Astrocyte (in vitro differentiated cells and primary cell): ENCODE results near the gene TEKT3. TPM values are rescaled to one million over a fixed set of nuclear protein-coding genes. Genes with fewer than 3 reads are reported as not detected.

Experiments
- DNase-seq: peaks from one replicate; pipeline ENCODE4 v3.0.0-alpha.2; 2010; ENCODE audit warnings: low read depth
- FAIRE-seq: peaks from 2 replicates; lab custom pipeline; 2011; peaks lifted over from hg19 to GRCh38; lab: Jason Lieb, UNC
- H2AFZ ChIP-seq: 2 replicates; pipeline ENCODE4 v1.6.0; 2012; ENCODE audit warnings: low read depth, low read length, inconsistent platforms
- H3K27ac ChIP-seq: 2 replicates; pipeline ENCODE4 v1.5.1; 2011; ENCODE audit warnings: low read depth, low read length, inconsistent platforms
- H3K27me3 ChIP-seq: 2 replicates; pipeline ENCODE4 v1.6.0; 2011; ENCODE audit warnings: low read length, inconsistent platforms; ENCODE audit not compliant: insufficient read depth
- H3K36me3 ChIP-seq: 2 replicates; pipeline ENCODE4 v1.5.1; 2011; ENCODE audit warnings: low read length, inconsistent platforms; ENCODE audit not compliant: insufficient read depth
- H3K4me1 ChIP-seq: 2 replicates; pipeline ENCODE4 v1.5.1; 2011; ENCODE audit warnings: low read length, inconsistent platforms; ENCODE audit not compliant: insufficient read depth
- H3K4me2 ChIP-seq: 2 replicates; pipeline ENCODE4 v1.6.0; 2012; ENCODE audit warnings: low read length, inconsistent platforms
- H3K4me3 ChIP-seq: 2 replicates; pipeline ENCODE4 v1.5.1; 2011; ENCODE audit warnings: low read depth, mild to moderate bottlenecking, low read length, inconsistent platforms; ENCODE audit not compliant: insufficient read depth
- H3K79me2 ChIP-seq: 2 replicates; pipeline ENCODE4 v1.6.0; 2012; ENCODE audit warnings: mild to moderate bottlenecking, low read length, inconsistent platforms; ENCODE audit not compliant: insufficient read depth
- H3K9ac ChIP-seq: 2 replicates; pipeline ENCODE4 v1.6.0; 2012; ENCODE audit warnings: mild to moderate bottlenecking, low read length, inconsistent platforms
- H3K9me3 ChIP-seq: 2 replicates; pipeline ENCODE4 v1.5.1; 2012; ENCODE audit warnings: low read depth, mild to moderate bottlenecking, low read length, inconsistent platforms; ENCODE audit not compliant: insufficient read depth
- H4K20me1 ChIP-seq: 2 replicates; pipeline ENCODE4 v1.6.0; 2012; ENCODE audit warnings: low read length, inconsistent platforms; ENCODE audit not compliant: insufficient read depth
- H3K27ac Mint-ChIP-seq: one replicate; pipeline ENCODE4 v1.8.0; 2021; ENCODE audit warnings: mild to moderate bottlenecking, mixed read lengths; ENCODE audit not compliant: unreplicated experiment
- H3K27me3 Mint-ChIP-seq: one replicate; pipeline ENCODE4 v1.8.0; 2021; ENCODE audit warnings: low read depth, mixed read lengths; ENCODE audit not compliant: unreplicated experiment
- H3K36me3 Mint-ChIP-seq: one replicate; pipeline ENCODE4 v1.8.0; 2021; ENCODE audit warnings: low read depth, mixed read lengths; ENCODE audit not compliant: unreplicated experiment
- H3K4me1 Mint-ChIP-seq: one replicate; pipeline ENCODE4 v1.8.0; 2021; ENCODE audit warnings: low read depth, mixed read lengths; ENCODE audit not compliant: unreplicated experiment
- H3K4me3 Mint-ChIP-seq: one replicate; pipeline ENCODE4 v1.8.0; 2021; ENCODE audit warnings: mild to moderate bottlenecking, moderate library complexity, mixed read lengths; ENCODE audit not compliant: unreplicated experiment
- H3K9me3 Mint-ChIP-seq: one replicate; pipeline ENCODE4 v1.8.0; 2021; ENCODE audit warnings: mild to moderate bottlenecking, mixed read lengths; ENCODE audit not compliant: unreplicated experiment
- EZH2 ChIP-seq: IDR thresholded peaks from 2 replicates; pipeline ENCODE4 v1.6.1; 2012; ENCODE audit warnings: mild to moderate bottlenecking, low read length, inconsistent platforms; ENCODE audit not compliant: insufficient read depth
- total RNA-seq: library from RNA; stranded (reverse); gene quantifications from 2 replicates; pipeline ENCODE4 v1.2.1, GENCODE V29; 2021
- TF ChIP-seq, protein P1 (sequence below): IDR thresholded peaks from 2 replicates; pipeline ENCODE4 v1.5.1; 2011; ENCODE audit warnings: low read depth, mild to moderate bottlenecking, inconsistent platforms, low read length, moderate library complexity; ENCODE audit not compliant: insufficient read depth

The TEKT3 gene
- total RNA-seq, 1 donor from 2014 or later: not detected

GRCh38 chr17:15287538-15288267, 53.7 kb downstream of the TEKT3 start:
- H3K27me3 Mint-ChIP-seq: peaks cover 3% of the 10 kb centered on the region
- DNase-seq: peak; percentile 26
- peak; percentile 75 for FAIRE-seq
- Histone ChIP-seq H3K9me3 (no peaks in the 10 kb centered on the region), H3K4me3 (no peak overlapping the region), H3K79me2 (no peaks in the 10 kb centered on the region), H3K27ac (no peak overlapping the region), H2AFZ (no peak overlapping the region), H4K20me1 (no peaks in the 10 kb centered on the region), H3K27me3 (no peaks in the 10 kb centered on the region), H3K4me1 (peaks cover 9% of the 10 kb centered on the region), H3K36me3 (no peaks in the 10 kb centered on the region), H3K4me2 (no peak overlapping the region), H3K9ac (no peak overlapping the region)
- no peak overlapping the region for H3K4me3 Mint-ChIP-seq
- no peaks in the 10 kb centered on the region for H3K36me3 Mint-ChIP-seq
- peaks cover 9% of the 10 kb centered on the region for H3K4me1 Mint-ChIP-seq
- H3K27ac Mint-ChIP-seq: no peak overlapping the region
- TF ChIP-seq EZH2: no peak
- TF ChIP-seq, protein P1, sequence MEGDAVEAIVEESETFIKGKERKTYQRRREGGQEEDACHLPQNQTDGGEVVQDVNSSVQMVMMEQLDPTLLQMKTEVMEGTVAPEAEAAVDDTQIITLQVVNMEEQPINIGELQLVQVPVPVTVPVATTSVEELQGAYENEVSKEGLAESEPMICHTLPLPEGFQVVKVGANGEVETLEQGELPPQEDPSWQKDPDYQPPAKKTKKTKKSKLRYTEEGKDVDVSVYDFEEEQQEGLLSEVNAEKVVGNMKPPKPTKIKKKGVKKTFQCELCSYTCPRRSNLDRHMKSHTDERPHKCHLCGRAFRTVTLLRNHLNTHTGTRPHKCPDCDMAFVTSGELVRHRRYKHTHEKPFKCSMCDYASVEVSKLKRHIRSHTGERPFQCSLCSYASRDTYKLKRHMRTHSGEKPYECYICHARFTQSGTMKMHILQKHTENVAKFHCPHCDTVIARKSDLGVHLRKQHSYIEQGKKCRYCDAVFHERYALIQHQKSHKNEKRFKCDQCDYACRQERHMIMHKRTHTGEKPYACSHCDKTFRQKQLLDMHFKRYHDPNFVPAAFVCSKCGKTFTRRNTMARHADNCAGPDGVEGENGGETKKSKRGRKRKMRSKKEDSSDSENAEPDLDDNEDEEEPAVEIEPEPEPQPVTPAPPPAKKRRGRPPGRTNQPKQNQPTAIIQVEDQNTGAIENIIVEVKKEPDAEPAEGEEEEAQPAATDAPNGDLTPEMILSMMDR: no peak
- H3K9me3 Mint-ChIP-seq: peaks cover 5% of the 10 kb centered on the region

- H3K4me2 ChIP-seq: no peak overlapping the region
- no peak overlapping the region for H2AFZ ChIP-seq
- peak overlapping the region; percentile 26 for H3K27ac Mint-ChIP-seq
- no peaks in the 10 kb centered on the region for H3K36me3 Mint-ChIP-seq
- no peak overlapping the region for H3K9ac ChIP-seq
- DNase-seq (no peak), FAIRE-seq (no peak)
- peaks cover 3% of the 10 kb centered on the region for H3K27me3 Mint-ChIP-seq
- H3K9me3 ChIP-seq: no peaks in the 10 kb centered on the region
- no peak overlapping the region for H3K4me3 Mint-ChIP-seq
- peaks cover 3% of the 10 kb centered on the region for H3K4me1 ChIP-seq
- no peaks in the 10 kb centered on the region for H4K20me1 ChIP-seq
- H3K27ac ChIP-seq: no peak overlapping the region
- TF ChIP-seq, protein P1: no peak
- TF ChIP-seq EZH2: no peak
- peaks cover 5% of the 10 kb centered on the region for H3K9me3 Mint-ChIP-seq
- no peaks in the 10 kb centered on the region for H3K27me3 ChIP-seq
- H3K4me1 Mint-ChIP-seq: no peaks in the 10 kb centered on the region
- no peaks in the 10 kb centered on the region for H3K79me2 ChIP-seq
- H3K36me3 ChIP-seq: no peaks in the 10 kb centered on the region
- H3K4me3 ChIP-seq: no peak overlapping the region
Observed at GRCh38 chr17:15285466-15285865, 55.9 kb downstream of the TEKT3 start.

DNA sequence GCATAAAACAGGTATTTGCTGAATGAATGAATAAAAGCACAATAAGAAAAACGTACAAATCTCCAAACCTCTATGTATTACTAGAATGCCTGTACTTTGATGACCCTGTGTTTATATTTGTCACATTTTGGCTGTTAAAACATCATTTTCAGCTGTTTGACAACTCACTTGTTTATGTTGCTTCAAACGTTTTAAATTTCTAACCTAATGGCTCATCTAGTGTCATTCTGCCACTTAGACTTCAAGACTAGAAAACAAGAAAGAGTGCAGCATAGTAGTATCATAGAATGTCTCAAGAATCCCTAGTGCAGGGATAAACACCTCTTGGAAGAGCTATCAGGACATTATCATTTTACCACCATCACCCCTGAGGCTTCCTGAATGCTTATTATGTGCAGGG, 56.9 kb downstream of the TEKT3 start:
- FAIRE-seq (no peak), DNase-seq (no peak)
- H3K27me3 Mint-ChIP-seq: peaks cover 3% of the 10 kb centered on the region
- no peaks in the 10 kb centered on the region for H3K36me3 Mint-ChIP-seq
- H3K27ac Mint-ChIP-seq: no peak overlapping the region
- H3K9me3 Mint-ChIP-seq: peaks cover 5% of the 10 kb centered on the region
- Histone ChIP-seq H3K36me3 (no peaks in the 10 kb centered on the region), H4K20me1 (no peaks in the 10 kb centered on the region), H2AFZ (no peak overlapping the region), H3K27ac (no peak overlapping the region), H3K9me3 (no peaks in the 10 kb centered on the region), H3K27me3 (no peaks in the 10 kb centered on the region), H3K9ac (no peak overlapping the region), H3K4me2 (no peak overlapping the region), H3K4me3 (no peak overlapping the region), H3K79me2 (no peaks in the 10 kb centered on the region), H3K4me1 (peaks cover 3% of the 10 kb centered on the region)
- H3K4me3 Mint-ChIP-seq: no peak overlapping the region
- TF ChIP-seq EZH2: no peak
- TF ChIP-seq, protein P1: no peak
- peaks cover 6% of the 10 kb centered on the region for H3K4me1 Mint-ChIP-seq
